Nephron progenitor cell (in vitro differentiated cells): Measurements from ENCODE around the gene NDUFA6.
A peak's percentile ranks its signal among the peaks of the same experiment; 100 is the strongest.

Source experiments
- DNase-seq: peaks from one replicate; pipeline ENCODE4 v3.0.0; 2021
- H3K27ac Mint-ChIP-seq: 2 replicates; pipeline ENCODE4 v1.8.0; 2021; ENCODE audit warnings: mild to moderate bottlenecking, moderate library complexity, mixed read lengths
- H3K27me3 Mint-ChIP-seq: 2 replicates; pipeline ENCODE4 v1.8.0; 2021; ENCODE audit warnings: mild to moderate bottlenecking, low read depth, mixed read lengths; ENCODE audit not compliant: poor library complexity
- H3K36me3 Mint-ChIP-seq: 2 replicates; pipeline ENCODE4 v1.8.0; 2021; ENCODE audit warnings: low read depth, mixed read lengths
- H3K4me1 Mint-ChIP-seq: 2 replicates; pipeline ENCODE4 v1.8.0; 2021; ENCODE audit warnings: mixed read lengths
- H3K4me3 Mint-ChIP-seq: 2 replicates; pipeline ENCODE4 v1.8.0; 2021; ENCODE audit warnings: mild to moderate bottlenecking, moderate library complexity, mixed read lengths
- H3K9me3 Mint-ChIP-seq: 2 replicates; pipeline ENCODE4 v1.8.0; 2021; ENCODE audit warnings: mild to moderate bottlenecking, moderate library complexity, mixed read lengths
- CTCF ChIP-seq: fragments of 200-600 bp; sonication (generic); IDR thresholded peaks from 2 replicates; pipeline ENCODE4 v1.5.0; 2021; ENCODE audit warnings: antibody characterized with exemption

The NDUFA6 gene

GRCh38 chr22:42079319-42080251 is 11.0 kb downstream of the NDUFA6 start, which contains the start of gene SMDT1:
TSS of gene SMDT1 (plus strand) at chr22:42079700. CDS start at chr22:42079769, 69 bp downstream.
- Mint-ChIP-seq H3K27ac (peak within 1 kb of the TSS; percentile 98), H3K27me3 (peaks cover 4% of the 10 kb centered on the region), H3K4me1 (peaks cover 57% of the 10 kb centered on the region), H3K9me3 (no peaks in the 10 kb centered on the region), H3K36me3 (peaks cover 25% of the 10 kb centered on the region), H3K4me3 (peak within 1 kb of the TSS; percentile 96)
- TF ChIP-seq CTCF: no peak
- peak; percentile 97 for DNase-seq

GRCh38 chr22:42078469-42079318 is 11.9 kb downstream of the NDUFA6 start:
- Mint-ChIP-seq H3K27me3 (peaks cover 4% of the 10 kb centered on the region), H3K27ac (peak overlapping the region; percentile 98), H3K4me3 (peak overlapping the region; percentile 96), H3K36me3 (peaks cover 16% of the 10 kb centered on the region), H3K9me3 (no peaks in the 10 kb centered on the region), H3K4me1 (peaks cover 57% of the 10 kb centered on the region)
- TF ChIP-seq CTCF: no peak
- DNase-seq: no peak

GRCh38 chr22:42077486-42078125 is 13.0 kb downstream of the NDUFA6 start:
- H3K4me3 Mint-ChIP-seq: no peak overlapping the region
- H3K27me3 Mint-ChIP-seq: peaks cover 4% of the 10 kb centered on the region
- H3K27ac Mint-ChIP-seq: peak overlapping the region; percentile 82
- H3K4me1 Mint-ChIP-seq: peaks cover 65% of the 10 kb centered on the region
- DNase-seq: no peak
- peaks cover 9% of the 10 kb centered on the region for H3K36me3 Mint-ChIP-seq
- no peak for TF ChIP-seq CTCF
- H3K9me3 Mint-ChIP-seq: no peaks in the 10 kb centered on the region

- DNase-seq: no peak
- Mint-ChIP-seq H3K36me3 (peaks cover 3% of the 10 kb centered on the region), H3K4me1 (peaks cover 65% of the 10 kb centered on the region), H3K4me3 (no peak overlapping the region), H3K27ac (peak overlapping the region; percentile 36), H3K27me3 (peaks cover 4% of the 10 kb centered on the region), H3K9me3 (no peaks in the 10 kb centered on the region)
- no peak for TF ChIP-seq CTCF
These were observed 13.6 kb downstream of the NDUFA6 start for GRCh38 chr22:42076764-42077485.
